Measurements from ENCODE around the gene BHLHE40.

The BHLHE40 gene

DNA sequence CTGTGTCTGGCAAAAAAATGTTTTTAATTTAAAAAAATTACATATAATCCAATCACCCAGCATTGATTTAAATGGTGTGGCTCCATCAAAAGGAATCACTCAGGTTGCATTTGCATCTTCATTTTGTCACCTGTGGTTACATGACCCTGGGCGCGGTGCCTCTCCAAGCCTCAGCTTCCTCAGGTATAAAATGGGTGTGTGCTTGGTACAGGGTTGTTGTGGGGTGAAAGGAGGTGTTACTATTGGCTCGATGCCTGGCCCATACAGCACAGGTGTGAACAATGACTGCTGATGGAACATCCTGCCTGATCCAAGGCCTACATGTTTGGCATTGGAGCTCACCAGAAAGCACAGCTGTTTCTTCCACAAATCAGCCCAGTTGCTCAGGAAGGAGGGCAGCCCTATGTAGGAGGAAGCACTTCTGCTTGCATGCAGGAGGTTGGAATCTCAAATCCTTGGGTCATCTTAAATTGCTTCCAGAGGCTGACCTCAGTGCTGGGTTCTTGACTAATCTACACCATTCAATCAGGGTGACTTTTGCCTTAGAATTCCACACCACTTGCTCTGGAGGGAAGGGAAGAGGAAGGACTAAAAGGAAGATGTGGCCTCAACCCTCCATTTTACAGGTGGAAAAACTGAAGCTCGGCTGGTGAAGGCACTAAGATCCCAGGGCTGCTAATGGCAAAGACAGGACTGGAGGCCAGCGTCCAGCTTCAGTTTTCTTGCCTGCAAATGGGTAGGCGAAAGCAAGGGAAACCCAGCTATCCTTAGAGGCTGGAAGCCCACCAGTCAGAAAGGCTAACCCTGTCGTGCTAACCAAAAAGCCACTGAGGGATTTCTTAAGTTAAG is 31.7 kb downstream of the BHLHE40 start:
- Mint-ChIP-seq H3K27ac (peak overlapping the region; percentile 79), H3K36me3 (ENCODE audit: low read depth) (peaks cover 2% of the 10 kb centered on the region), H3K4me1 (ENCODE audit: low read depth) (peaks cover 67% of the 10 kb centered on the region), H3K4me3 (peak overlapping the region; percentile 43), H3K27me3 (ENCODE audit: low read depth) (no peaks in the 10 kb centered on the region), H3K9me3 (no peaks in the 10 kb centered on the region)

DNA sequence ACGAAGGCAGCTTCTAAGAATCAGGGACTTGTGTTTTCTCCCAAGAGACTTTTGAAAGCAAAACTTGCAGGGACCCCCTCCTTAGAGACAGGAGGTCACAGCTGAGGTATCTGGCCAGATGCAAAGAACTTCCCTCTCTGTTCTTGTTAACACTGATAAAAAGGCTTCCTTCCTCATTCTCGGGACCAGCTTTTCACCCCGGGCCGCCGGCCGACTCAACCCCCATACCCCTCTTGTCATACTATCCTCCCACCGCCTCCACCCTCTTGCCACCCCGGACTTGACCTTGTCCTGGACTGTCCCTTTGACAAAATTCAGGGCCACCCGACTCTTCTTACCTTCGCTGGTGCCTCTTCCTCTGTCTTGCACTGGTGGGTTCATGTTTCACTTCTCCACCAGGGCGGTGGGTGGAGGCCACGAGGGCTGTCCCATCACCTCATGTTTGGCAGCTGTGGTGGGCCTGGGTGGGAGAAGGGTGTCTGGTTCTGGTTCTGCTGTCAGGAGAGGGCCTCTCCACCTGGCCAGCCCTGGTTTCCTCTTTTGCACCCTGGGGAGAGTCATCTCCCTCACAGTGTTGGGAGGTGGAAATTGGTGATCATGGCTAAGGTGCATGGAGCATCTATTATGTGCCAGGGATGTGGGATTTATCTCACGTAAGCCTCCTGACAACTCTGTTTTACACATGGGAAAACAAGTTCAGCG is 32.5 kb downstream of the BHLHE40 start:
- peak overlapping the region; percentile 26 for H3K4me3 Mint-ChIP-seq
- H3K9me3 Mint-ChIP-seq: no peaks in the 10 kb centered on the region
- no peaks in the 10 kb centered on the region for H3K27me3 Mint-ChIP-seq (ENCODE audit: low read depth)
- H3K36me3 Mint-ChIP-seq (ENCODE audit: low read depth): peaks cover 2% of the 10 kb centered on the region
- peaks cover 69% of the 10 kb centered on the region for H3K4me1 Mint-ChIP-seq (ENCODE audit: low read depth)
- H3K27ac Mint-ChIP-seq: peak overlapping the region; percentile 79

DNA sequence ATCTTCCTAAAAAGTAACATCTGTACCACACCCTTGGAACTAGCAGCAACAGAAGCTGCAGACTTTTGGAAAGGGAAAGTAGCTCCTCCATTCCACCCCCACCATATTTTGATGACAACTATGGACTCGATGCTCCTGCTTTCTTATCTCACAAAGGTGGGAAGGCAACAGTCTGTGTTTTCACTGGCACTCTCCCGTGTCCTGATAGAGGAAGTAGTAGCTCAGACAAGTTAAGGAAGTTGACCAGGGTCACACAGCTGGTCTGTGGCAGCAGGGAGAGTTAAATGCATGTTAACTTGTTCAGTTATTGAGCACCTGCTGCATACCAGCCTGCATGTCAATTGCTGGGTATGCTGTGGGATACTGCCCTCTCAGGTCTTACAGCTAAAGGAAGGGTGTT is 33.1 kb downstream of the BHLHE40 start:
- Mint-ChIP-seq H3K9me3 (no peaks in the 10 kb centered on the region), H3K36me3 (ENCODE audit: low read depth) (peaks cover 5% of the 10 kb centered on the region), H3K27me3 (ENCODE audit: low read depth) (no peaks in the 10 kb centered on the region), H3K4me3 (peak overlapping the region; percentile 26), H3K4me1 (ENCODE audit: low read depth) (peaks cover 69% of the 10 kb centered on the region), H3K27ac (peak overlapping the region; percentile 79)

DNA sequence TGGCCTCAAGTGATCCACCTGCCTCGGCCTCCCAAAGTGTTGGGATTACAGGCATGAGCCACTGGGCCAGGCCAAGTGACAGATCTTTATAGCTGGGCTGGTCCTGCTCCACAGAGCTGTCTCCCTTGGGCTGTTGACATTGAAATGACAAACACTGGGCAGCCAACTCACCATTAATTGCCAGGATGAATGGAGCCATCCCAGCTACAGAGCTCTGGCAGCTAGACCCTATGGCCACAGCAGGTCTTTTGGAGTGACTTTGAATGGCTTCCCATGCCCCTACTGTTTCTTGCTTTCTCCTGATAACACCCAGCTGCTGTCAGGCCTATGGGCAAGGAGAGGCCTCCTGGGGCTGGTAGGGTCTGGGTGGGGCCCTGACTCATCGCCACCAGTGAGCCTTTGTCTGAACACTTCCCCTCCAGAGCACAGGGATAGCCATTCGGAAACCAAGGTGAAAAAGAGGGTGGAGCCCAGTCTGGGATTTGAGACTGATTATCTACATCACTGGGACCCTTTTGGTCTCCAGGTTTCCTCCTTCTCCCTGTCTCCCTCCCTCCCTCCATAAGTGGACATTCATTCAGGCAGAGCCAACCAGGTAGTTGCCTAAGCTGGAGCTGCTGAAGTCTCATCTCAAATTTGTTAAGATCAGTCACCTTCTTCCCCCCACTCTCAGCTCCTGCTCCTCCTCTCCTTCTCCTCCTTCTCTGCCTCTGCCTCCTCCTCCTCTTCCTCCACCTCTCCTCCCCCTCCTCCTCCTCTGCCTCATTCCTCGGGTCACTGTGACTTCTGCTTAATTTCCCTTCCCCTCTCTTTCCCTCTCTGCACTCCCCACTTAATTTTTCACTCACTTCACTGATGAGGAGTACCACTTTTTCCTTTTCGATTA is 34.0 kb downstream of the BHLHE40 start:
- Mint-ChIP-seq H3K27ac (peak overlapping the region; percentile 64), H3K27me3 (ENCODE audit: low read depth) (no peaks in the 10 kb centered on the region), H3K4me3 (no peak overlapping the region), H3K9me3 (no peaks in the 10 kb centered on the region), H3K4me1 (ENCODE audit: low read depth) (peaks cover 67% of the 10 kb centered on the region), H3K36me3 (ENCODE audit: low read depth) (peaks cover 7% of the 10 kb centered on the region)

DNA sequence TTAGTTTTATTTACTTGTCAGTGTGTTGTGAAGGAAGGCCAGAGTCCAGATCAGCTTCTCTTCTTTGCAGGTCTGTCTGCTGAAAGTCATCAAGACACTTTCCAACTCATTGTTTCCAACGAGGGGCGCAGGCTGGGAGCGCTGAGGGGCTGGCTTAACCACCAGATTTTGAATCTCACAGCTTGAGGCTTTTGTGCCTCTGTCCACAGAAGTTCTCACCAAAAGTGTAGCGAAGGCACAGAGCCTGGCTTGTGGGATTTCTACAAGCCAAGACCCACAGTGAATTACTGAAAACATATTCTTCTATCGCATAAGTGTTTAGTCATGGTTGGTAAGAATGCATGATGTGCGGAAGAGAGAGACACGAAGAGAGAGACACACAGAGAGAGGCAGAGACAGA is 35.2 kb downstream of the BHLHE40 start:
- peaks cover 7% of the 10 kb centered on the region for H3K36me3 Mint-ChIP-seq (ENCODE audit: low read depth)
- no peaks in the 10 kb centered on the region for H3K9me3 Mint-ChIP-seq
- peak overlapping the region; percentile 64 for H3K27ac Mint-ChIP-seq
- H3K4me1 Mint-ChIP-seq (ENCODE audit: low read depth): peaks cover 69% of the 10 kb centered on the region
- no peaks in the 10 kb centered on the region for H3K27me3 Mint-ChIP-seq (ENCODE audit: low read depth)
- no peak overlapping the region for H3K4me3 Mint-ChIP-seq

DNA sequence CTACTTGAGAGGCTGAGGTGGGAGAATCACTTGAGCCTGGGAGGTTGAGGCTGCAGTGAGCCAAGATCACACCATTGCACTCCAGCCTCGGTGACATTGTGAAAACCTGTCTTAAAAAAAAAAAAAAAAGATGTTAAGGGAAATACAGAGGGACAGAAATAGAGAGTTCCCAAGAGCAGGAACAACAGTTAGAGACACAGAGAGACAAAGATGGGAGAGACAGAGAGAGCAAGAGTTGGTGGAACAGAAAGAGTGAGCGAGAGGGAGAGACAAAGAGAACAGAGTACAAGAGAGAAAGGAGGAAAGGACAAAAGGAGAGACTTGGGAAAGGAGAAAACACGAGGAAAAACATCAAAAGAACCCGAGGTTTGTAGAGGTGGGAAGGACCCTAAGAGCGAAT is 35.8 kb downstream of the BHLHE40 start:
- Mint-ChIP-seq H3K9me3 (no peaks in the 10 kb centered on the region), H3K27ac (peak overlapping the region; percentile 55), H3K27me3 (ENCODE audit: low read depth) (no peaks in the 10 kb centered on the region), H3K36me3 (ENCODE audit: low read depth) (peaks cover 7% of the 10 kb centered on the region), H3K4me3 (peak overlapping the region; percentile 22), H3K4me1 (ENCODE audit: low read depth) (peaks cover 75% of the 10 kb centered on the region)

DNA sequence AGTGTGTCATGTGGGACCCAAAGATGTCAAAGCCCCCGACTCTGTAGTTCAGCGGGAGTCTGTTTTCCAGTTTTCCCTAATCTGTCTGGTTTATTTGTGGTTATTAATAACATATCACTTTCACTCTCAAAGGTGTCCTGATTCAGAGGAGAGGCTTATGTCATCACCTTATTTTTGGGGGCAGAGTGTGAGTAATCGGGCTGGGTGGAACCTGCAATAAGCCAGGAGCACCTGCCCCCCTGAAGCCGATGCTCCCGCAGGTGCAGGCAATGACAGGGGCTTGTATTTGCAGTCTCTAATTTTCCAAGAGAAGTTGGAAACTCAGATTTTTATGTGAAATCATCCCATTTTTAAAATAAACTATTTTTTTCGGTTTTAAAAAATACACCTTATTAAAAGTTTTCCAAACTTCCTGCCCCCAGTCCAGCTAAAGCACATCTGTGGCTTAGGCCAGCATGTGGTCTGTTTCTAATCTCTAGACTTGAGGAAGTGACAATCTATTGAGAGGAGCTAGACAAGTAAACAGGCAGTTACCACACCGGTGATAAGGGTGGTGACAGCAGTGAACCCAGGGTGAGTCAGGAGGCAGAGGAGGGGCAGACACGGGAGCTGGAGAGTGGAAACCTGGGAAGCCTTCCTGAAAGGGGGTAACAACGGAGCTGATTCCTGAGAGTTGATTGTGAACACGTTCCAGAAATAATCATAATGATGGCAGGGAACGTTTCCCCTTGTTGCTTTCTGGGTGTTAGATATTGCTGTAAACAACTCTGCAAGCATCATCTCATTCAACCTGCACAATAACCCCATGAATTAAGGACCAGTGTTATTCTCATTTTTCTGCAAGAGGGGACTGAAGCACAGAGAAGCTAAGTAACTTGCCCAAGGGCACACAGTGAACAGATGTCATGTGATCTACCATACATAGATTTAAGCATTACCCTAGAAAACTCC is 37.2 kb downstream of the BHLHE40 start:
- Mint-ChIP-seq H3K27ac (peak overlapping the region; percentile 87), H3K4me1 (ENCODE audit: low read depth) (peaks cover 83% of the 10 kb centered on the region), H3K4me3 (peak overlapping the region; percentile 42)

DNA sequence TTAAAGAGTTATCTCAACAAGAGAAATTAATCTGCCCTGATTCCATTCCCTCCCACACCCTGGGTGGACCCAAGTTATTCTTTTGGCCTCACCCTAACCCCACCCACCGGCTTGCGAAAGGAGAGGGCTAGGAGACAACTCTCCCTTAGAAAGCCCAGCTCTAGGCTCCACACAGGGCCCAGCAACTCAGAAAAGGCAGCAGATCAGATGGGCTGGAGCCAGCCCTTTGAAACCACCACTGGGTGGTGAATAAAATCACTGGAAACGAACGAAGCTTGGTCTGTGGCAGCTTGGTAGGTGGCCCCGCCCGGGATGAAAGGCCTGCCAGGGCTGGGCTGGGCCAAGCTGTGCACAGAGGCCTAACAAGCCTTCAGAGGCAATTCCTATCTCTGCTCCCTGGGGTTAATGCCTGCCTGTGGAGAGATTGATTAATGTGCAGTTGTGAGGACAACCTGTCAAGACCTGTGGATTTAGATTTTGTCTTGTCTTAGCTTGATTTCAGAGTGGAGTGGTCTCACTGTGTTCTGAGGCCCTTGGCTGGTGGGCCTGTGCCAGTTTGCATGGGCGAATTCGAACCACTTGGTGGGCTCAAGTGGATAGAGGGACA is 38.8 kb downstream of the BHLHE40 start:
- Mint-ChIP-seq H3K27ac (peak overlapping the region; percentile 75), H3K36me3 (ENCODE audit: low read depth) (peaks cover 7% of the 10 kb centered on the region), H3K4me1 (ENCODE audit: low read depth) (peaks cover 82% of the 10 kb centered on the region), H3K4me3 (peak overlapping the region; percentile 23), H3K9me3 (no peaks in the 10 kb centered on the region), H3K27me3 (ENCODE audit: low read depth) (no peaks in the 10 kb centered on the region)

More for the DNA sequence above, 37.2 kb downstream of the BHLHE40 start:
- Mint-ChIP-seq H3K27me3 (ENCODE audit: low read depth) (no peaks in the 10 kb centered on the region), H3K9me3 (no peaks in the 10 kb centered on the region), H3K36me3 (ENCODE audit: low read depth) (peaks cover 7% of the 10 kb centered on the region)

DNA sequence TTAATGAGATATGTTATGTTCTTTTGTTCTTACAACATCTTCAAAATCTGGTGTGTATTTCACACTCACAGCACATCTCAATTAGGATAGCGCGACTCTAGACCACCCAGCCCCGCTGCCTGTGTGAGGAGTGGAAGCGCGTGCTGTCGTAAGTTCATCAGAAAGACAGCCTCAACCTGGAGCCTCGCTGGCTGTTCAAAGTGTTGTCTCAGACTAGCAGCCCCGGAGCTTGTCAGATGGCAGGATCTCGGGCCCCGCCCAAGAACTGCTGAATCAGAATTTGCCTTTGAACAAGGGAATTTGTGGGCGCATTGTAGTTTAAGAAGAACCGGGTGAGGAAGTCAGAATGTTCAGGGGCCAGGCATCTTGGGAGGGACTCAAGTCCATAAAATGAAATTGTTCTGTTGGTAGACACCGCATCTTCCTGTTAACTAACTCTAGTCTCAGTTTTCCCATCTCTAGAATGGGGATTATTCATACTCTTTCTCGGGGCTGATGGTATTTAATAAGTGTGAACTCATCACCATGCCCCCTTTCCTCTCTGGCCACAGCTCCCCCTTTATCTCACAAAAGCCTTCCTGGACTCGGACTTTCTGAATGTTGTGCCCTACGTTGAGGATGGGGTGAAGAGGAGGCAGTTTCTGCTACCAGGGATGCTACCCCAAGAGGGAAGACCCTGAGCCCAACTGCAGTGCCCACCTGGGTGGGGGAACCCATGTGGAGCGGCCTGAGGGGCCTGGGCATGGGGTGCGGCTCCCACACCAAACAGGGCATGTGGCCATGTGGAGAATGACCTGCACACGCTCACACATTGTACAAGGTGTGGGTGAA is 40.4 kb downstream of the BHLHE40 start:
- Mint-ChIP-seq H3K4me3 (peak overlapping the region; percentile 67), H3K36me3 (ENCODE audit: low read depth) (peaks cover 5% of the 10 kb centered on the region), H3K27me3 (ENCODE audit: low read depth) (no peaks in the 10 kb centered on the region), H3K9me3 (no peaks in the 10 kb centered on the region), H3K27ac (peak overlapping the region; percentile 95), H3K4me1 (ENCODE audit: low read depth) (peaks cover 77% of the 10 kb centered on the region)

DNA sequence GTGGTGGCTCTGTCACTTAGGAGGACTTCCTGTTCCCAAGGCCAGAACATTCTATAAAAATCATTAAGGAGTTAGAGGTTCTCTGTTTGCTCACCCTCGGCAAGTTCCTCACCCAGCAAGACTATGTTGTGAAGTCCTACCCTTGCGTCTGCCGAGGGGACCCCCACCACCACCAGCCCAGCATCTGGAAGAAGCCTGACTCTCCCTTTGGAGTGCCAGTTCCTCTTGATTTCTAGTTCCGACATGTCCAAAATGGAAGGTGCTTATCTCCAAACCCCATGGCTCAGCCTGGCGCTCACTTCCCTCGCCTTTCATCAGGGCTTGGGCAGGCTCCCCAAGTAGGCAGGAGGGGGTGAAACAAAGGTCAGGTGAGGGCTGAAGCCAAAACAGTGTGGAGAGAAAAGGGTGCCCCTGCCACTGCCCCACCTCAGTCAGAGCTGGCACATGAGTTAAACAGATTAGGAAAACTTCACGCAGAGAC is 41.0 kb downstream of the BHLHE40 start:
- H3K4me3 Mint-ChIP-seq: no peak overlapping the region

DNA sequence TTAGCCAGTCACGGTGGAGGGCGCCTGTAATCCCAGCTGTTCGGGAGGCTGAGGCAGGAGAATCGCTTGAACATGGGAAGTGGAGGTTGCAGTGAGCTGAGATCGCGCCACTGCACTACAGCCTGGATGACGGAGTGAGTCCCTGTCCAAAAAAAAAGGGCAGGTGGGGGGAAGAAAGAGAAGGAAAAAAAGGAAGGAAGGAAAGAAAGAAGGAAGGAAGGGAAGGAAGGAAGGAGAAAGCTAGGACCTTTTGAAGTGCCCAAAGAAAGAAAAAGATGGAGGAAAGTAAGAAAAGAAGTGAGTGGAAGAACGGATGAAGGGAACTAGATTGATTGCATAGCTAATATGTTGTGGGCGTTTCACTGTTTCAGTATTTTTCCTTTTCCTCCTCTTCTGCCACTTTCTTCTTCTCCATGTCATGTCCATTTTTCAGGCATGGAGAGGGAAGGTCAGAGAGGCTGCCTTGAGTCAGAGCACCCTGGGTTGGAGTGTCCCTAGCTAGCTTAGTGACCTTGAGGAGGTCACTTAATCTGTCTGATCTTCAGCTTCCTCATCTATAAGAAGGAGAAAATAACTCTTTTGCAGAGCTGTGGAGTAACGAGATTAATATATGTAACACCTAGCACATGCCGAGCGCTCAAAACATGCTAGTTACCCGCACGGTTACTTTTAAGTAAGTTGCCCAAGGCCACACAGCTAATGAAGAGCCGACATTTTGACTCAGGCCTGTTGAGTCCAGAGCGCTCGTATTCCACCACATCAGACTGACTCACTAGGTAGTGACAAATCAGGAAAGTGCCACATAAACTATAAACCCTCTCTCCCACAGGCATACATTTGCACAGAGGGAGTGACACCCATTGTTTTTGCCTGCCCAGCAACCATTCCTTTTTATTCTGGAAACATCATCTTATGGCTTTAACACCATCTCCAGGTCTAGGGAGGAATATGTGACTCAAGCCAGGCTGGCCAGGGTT is 42.2 kb downstream of the BHLHE40 start:
- Mint-ChIP-seq H3K27me3 (ENCODE audit: low read depth) (no peaks in the 10 kb centered on the region), H3K4me1 (ENCODE audit: low read depth) (peaks cover 71% of the 10 kb centered on the region), H3K4me3 (peak overlapping the region; percentile 41), H3K27ac (peak overlapping the region; percentile 95), H3K36me3 (ENCODE audit: low read depth) (peaks cover 5% of the 10 kb centered on the region), H3K9me3 (no peaks in the 10 kb centered on the region)

More for the DNA sequence above, 41.0 kb downstream of the BHLHE40 start:
- Mint-ChIP-seq H3K27ac (peak overlapping the region; percentile 95), H3K27me3 (ENCODE audit: low read depth) (no peaks in the 10 kb centered on the region), H3K4me1 (ENCODE audit: low read depth) (peaks cover 73% of the 10 kb centered on the region), H3K36me3 (ENCODE audit: low read depth) (peaks cover 5% of the 10 kb centered on the region), H3K9me3 (no peaks in the 10 kb centered on the region)

Data from T-helper 1 cell treated with Interleukin-12 subunit alpha and Interleukin-12 subunit beta and Interleukin-4 antibody, amounts not matched to agents 30 μg/mL and 1 μg/mL, for 36 hours (primary cell).